ENCODE data around the gene MPG. TPM values are rescaled to one million over a fixed set of nuclear protein-coding genes. Genes with fewer than 3 reads are reported as not detected.

MPG gene
- total and polyA plus RNA-seq, 2 donors (not counting 1 experiment from before 2014, with no cell fraction given), result 59.6 to 66.4 TPM

DNA sequence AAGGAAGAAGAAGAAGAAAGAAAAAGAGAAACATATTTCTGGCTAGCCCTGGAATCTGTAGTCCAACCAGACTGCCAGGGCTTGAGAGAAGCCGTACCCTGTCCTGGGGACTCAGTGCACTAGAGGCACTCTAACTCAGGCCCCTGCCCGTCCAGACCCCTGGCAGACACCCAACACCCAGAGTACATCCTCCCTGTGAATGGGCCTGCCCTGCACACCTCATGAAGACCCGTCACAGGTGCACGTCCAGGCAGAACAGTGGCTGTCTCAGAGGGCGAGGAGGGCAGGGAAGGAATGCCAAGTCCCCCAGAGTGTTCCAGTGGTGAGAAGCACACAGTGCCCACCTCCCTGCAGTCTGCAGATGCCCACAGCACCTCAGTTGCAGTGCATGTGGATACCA, 23.0 kb downstream of the MPG start:
- intact Hi-C loops (cut with micrococcal nuclease), result no loop called here
- no peak overlapping the region for H3K9ac ChIP-seq (ENCODE audit: low read length)

DNA sequence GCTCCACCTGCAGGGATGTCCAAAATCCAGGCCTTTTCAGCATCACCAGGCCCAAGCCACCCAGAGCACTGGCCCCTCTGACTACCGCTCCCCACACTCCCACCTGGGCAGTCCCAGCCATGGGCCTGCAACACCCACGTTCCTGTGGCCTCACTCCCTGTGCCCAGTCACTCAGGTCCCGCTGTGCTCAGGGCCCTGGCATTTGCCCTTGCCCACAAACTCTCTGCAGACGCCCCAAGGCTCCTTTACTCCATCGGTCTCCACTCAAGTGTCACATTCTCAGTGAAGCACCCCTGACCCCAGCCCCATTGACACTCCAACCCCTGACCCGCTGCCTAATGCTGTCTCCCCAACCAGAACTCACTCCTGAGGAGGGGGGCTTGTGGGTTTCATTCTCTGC, 23.6 kb downstream of the MPG start:
- Mint-ChIP-seq H3K27ac (no peak overlapping the region), H3K9me3 (ENCODE audit: insufficient read depth) (no peaks in the 10 kb centered on the region), H3K4me3 (no peak overlapping the region), H3K4me1 (peaks cover 6% of the 10 kb centered on the region), H3K27me3 (no peaks in the 10 kb centered on the region)
- TF ChIP-seq, protein P1, sequence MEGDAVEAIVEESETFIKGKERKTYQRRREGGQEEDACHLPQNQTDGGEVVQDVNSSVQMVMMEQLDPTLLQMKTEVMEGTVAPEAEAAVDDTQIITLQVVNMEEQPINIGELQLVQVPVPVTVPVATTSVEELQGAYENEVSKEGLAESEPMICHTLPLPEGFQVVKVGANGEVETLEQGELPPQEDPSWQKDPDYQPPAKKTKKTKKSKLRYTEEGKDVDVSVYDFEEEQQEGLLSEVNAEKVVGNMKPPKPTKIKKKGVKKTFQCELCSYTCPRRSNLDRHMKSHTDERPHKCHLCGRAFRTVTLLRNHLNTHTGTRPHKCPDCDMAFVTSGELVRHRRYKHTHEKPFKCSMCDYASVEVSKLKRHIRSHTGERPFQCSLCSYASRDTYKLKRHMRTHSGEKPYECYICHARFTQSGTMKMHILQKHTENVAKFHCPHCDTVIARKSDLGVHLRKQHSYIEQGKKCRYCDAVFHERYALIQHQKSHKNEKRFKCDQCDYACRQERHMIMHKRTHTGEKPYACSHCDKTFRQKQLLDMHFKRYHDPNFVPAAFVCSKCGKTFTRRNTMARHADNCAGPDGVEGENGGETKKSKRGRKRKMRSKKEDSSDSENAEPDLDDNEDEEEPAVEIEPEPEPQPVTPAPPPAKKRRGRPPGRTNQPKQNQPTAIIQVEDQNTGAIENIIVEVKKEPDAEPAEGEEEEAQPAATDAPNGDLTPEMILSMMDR (IDR thresholded peaks at IDR 0.05), result no peak
- no peak for TF ChIP-seq EZH2 (IDR thresholded peaks at IDR 0.05; ENCODE audit: borderline replicate concordance, insufficient read depth, low read depth, low read length, poor library complexity, severe bottlenecking)
- no peak overlapping the region for H3K4me3 ChIP-seq (ENCODE audit: control extremely low read depth in 1 of 5, extremely low read depth in 1 of 5, insufficient read depth in 1 of 5, low read depth in 2 of 5, low read length in 4 of 5)
- no peak overlapping the region for H3K4me2 ChIP-seq (replicated peaks; ENCODE audit: low read depth, low read length, poor library complexity, severe bottlenecking)
- WGBS (ENCODE audit: insufficient coverage), result 100% methylated on average over 1 of the region's 6 CpGs
- peaks cover 0 to 20% of the 10 kb centered on the region in 2 experiments for H3K36me3 ChIP-seq (replicated peaks in 1 of 2; ENCODE audit: control extremely low read depth in 1 of 2, control insufficient read depth in 1 of 2, extremely low read depth in 1 of 2, insufficient read depth in 2 of 2, low read length in 1 of 2)
- no peaks in the 10 kb centered on the region for H3K27me3 ChIP-seq (replicated peaks in 1 of 4; ENCODE audit: control extremely low read depth in 1 of 4, control insufficient read depth in 3 of 4, insufficient read depth in 4 of 4, low read length in 3 of 4)
- DNase-seq, result no peak
- H3K27ac ChIP-seq (ENCODE audit: low read length in 2 of 2), result no peak overlapping the region
- H2AFZ ChIP-seq (ENCODE audit: insufficient read depth, low read depth, low read length, poor library complexity, severe bottlenecking), result no peak overlapping the region
- H3K9me3 ChIP-seq (ENCODE audit: control extremely low read depth in 1 of 3, control insufficient read depth in 2 of 3, insufficient read depth in 1 of 3, low read length in 2 of 3), result no peaks in the 10 kb centered on the region
- peaks cover 0 to 10% of the 10 kb centered on the region in 2 donors for H3K4me1 ChIP-seq (ENCODE audit: control insufficient read depth in 2 of 2, insufficient read depth in 2 of 2, low read length in 2 of 2)
- CTCF ChIA-PET, result interaction anchor here (1.0 to 1.2 kb wide), 2 partner anchors 36 to 37 kb away, joined by 3 read pairs; no protein-coding TSS in a partner anchor
- ATAC-seq (ENCODE audit: low read depth), result no peak
- no peak overlapping the region for H3K9ac ChIP-seq (ENCODE audit: low read length)
- POLR2A ChIA-PET, result no interaction called here
- intact Hi-C loops (cut with micrococcal nuclease), result no loop called here
- no peaks in the 10 kb centered on the region for H3K79me2 ChIP-seq (ENCODE audit: control insufficient read depth, insufficient read depth, low read length)
- H4K20me1 ChIP-seq (ENCODE audit: control insufficient read depth, insufficient read depth, low read length, poor library complexity, severe bottlenecking), result peaks cover 11% of the 10 kb centered on the region

More for the DNA sequence above, 23.0 kb downstream of the MPG start:
- CTCF ChIA-PET, result interaction anchor here (8.2 kb wide), 1 partner anchor 32 kb away, joined by 401 read pairs; the partner anchor contains the start of gene RHBDF1
- POLR2A ChIA-PET, result no interaction called here
- Histone ChIP-seq H3K79me2 (ENCODE audit: control insufficient read depth, insufficient read depth, low read length) (no peaks in the 10 kb centered on the region), H2AFZ (ENCODE audit: insufficient read depth, low read depth, low read length, poor library complexity, severe bottlenecking) (no peak overlapping the region), H4K20me1 (ENCODE audit: control insufficient read depth, insufficient read depth, low read length, poor library complexity, severe bottlenecking) (peaks cover 11% of the 10 kb centered on the region), H3K27me3 (replicated peaks in 1 of 4; ENCODE audit: control extremely low read depth in 1 of 4, control insufficient read depth in 3 of 4, insufficient read depth in 4 of 4, low read length in 3 of 4) (no peaks in the 10 kb centered on the region), H3K27ac (ENCODE audit: low read length in 2 of 2) (no peak overlapping the region), H3K36me3 (replicated peaks in 1 of 2; ENCODE audit: control extremely low read depth in 1 of 2, control insufficient read depth in 1 of 2, extremely low read depth in 1 of 2, insufficient read depth in 2 of 2, low read length in 1 of 2) (peaks cover 0 to 20% of the 10 kb centered on the region in 2 experiments), H3K4me1 (ENCODE audit: control insufficient read depth in 2 of 2, insufficient read depth in 2 of 2, low read length in 2 of 2) (peaks cover 0 to 10% of the 10 kb centered on the region in 2 donors), H3K4me2 (replicated peaks; ENCODE audit: low read depth, low read length, poor library complexity, severe bottlenecking) (no peak overlapping the region), H3K4me3 (ENCODE audit: control extremely low read depth in 1 of 5, extremely low read depth in 1 of 5, insufficient read depth in 1 of 5, low read depth in 2 of 5, low read length in 4 of 5) (no peak overlapping the region), H3K9me3 (ENCODE audit: control extremely low read depth in 1 of 3, control insufficient read depth in 2 of 3, insufficient read depth in 1 of 3, low read length in 2 of 3) (no peaks in the 10 kb centered on the region)
- no peak for TF ChIP-seq EZH2 (IDR thresholded peaks at IDR 0.05; ENCODE audit: borderline replicate concordance, insufficient read depth, low read depth, low read length, poor library complexity, severe bottlenecking)
- TF ChIP-seq, protein P1 (IDR thresholded peaks at IDR 0.05), result no peak
- DNase-seq (no peak), ATAC-seq (ENCODE audit: low read depth) (no peak)
- 96% methylated on average over 5 of the region's 5 CpGs for WGBS (ENCODE audit: insufficient coverage)
- no peak overlapping the region for H3K4me3 Mint-ChIP-seq
- H3K9me3 Mint-ChIP-seq (ENCODE audit: insufficient read depth), result no peaks in the 10 kb centered on the region
- H3K27ac Mint-ChIP-seq, result no peak overlapping the region
- no peaks in the 10 kb centered on the region for H3K27me3 Mint-ChIP-seq
- H3K4me1 Mint-ChIP-seq, result peaks cover 6% of the 10 kb centered on the region
